Vagina (tissue), 2 donors: Measurements from ENCODE around the gene MNX1. TPM values are rescaled to one million over a fixed set of nuclear protein-coding genes. Genes with fewer than 3 reads are reported as not detected.
A peak's percentile ranks its signal among the peaks of the same experiment; 100 is the strongest.

Source experiments
- DNase-seq, 2 donors: peaks; one replicate each; pipeline ENCODE4 v3.0.0-alpha.2; 2017; ENCODE audit errors: extremely low spot score in 2 of 2
- H3K27ac ChIP-seq: fragments of 200-600 bp; sonication (generic); one replicate; pipeline ENCODE4 v1.5.1; 2019
- H3K27me3 ChIP-seq: fragments of 200-600 bp; sonication (generic); one replicate; pipeline ENCODE4 v1.5.1; 2019
- H3K36me3 ChIP-seq, 2 donors: fragments of 200-600 bp; sonication (generic); one replicate each; pipeline ENCODE4 v1.5.1; 2017 to 2019
- H3K4me1 ChIP-seq: fragments of 200-600 bp; sonication (generic); one replicate; pipeline ENCODE4 v1.5.1; 2019
- H3K4me3 ChIP-seq, 2 donors: fragments of 200-600 bp; sonication (generic); 1 replicate in 1 of 2; 2 replicates in 1 of 2; pipeline ENCODE4 v1.5.1; 2016 to 2019
- H3K9me3 ChIP-seq: fragments of 200-600 bp; sonication (generic); one replicate; pipeline ENCODE4 v1.5.1; 2019
- POLR2A ChIP-seq, 2 donors: fragments of 450-650 bp; IDR thresholded peaks; one replicate each; pipeline ENCODE4 v1.6.1; 2017; ENCODE audit warnings: antibody characterized with exemption in 2 of 2, mild to moderate bottlenecking in 2 of 2, moderate library complexity in 2 of 2
- POLR2AphosphoS5 ChIP-seq, 2 donors: sonication (generic); formaldehyde crosslinking; IDR thresholded peaks; one replicate each; pipeline ENCODE4 v1.9.0; 2017; ENCODE audit warnings: antibody characterized with exemption in 2 of 2, mild to moderate bottlenecking in 2 of 2, low read depth in 1 of 2; ENCODE audit not compliant: insufficient read depth in 1 of 2
- intact Hi-C: fragments of 100-400 bp; cut with DNase I; formaldehyde crosslinking; loops from one replicate; pipeline ENCODE4 v1.15.1; 2023
- total RNA-seq: library from RNA; depleted of rRNA; stranded (reverse); fragments of >200 nt; gene quantifications from one replicate; pipeline ENCODE4 v1.2.3, GENCODE V29; 2016
- TF ChIP-seq, protein P1 (sequence below), 3 experiments: fragments of 450-650 bp in 2 of 3; fragments of 200-600 bp in 1 of 3; sonication (generic) in 1 of 3; IDR thresholded peaks; one replicate each; pipeline ENCODE4 v1.5.1; 2017 to 2019; ENCODE audit warnings: antibody characterized with exemption in 3 of 3, mild to moderate bottlenecking in 2 of 3, moderate library complexity in 2 of 3

Gene MNX1
- total RNA-seq, result not detected

DNA sequence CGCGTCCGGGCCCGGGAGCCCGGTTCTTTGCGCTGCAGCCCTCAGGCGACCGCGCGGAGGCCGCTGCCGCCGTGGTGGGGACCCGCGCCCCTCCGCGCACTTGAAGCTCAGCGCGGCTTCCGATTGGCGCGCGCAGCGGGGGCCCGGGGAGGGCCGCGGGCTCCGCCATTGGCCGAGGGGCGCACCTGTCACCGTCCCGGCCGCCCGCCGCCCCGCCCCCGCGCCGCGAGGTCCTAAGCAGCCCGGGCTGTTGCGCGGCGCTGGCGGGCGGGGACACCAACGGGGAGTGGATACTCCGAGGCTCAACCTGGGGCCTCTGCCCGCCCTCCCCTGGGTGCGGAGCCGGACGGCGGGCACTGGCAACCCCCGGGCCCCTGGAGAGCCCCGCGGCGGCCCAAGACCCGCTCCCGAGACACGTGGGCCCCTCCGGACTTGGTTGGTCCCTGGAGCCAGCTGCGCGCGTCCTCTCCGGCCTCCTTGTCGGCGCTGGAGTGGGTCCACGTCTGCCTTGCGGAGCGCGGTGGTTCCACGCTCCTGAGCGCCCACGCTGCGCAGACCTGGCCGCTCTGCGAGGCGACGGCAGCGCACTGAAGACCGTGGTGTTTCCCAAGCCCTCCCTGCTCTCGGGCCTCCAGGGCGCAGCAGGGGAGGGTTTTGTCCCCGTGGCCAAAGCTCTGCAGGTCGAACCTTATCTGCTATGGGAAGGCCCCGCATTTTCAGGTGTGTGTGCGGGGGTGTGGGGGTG lies at the start of gene MNX1:
Gene MNX1 (minus strand): TSS at position 76 of the 745 bp plus-strand sequence. CDS start 313 bp downstream, outside the sequence.
- intact Hi-C loops, result no loop called here
- no peak for DNase-seq
- Histone ChIP-seq H3K4me1 (peaks cover 14% of the 10 kb centered on the region), H3K27me3 (peaks cover 27% of the 10 kb centered on the region), H3K4me3 (peak within 1 kb of the TSS; percentile 36 to 40), H3K36me3 (no peaks in the 10 kb centered on the region), H3K9me3 (no peaks in the 10 kb centered on the region), H3K27ac (no peak within 1 kb of the TSS)
- TF ChIP-seq, protein P1, sequence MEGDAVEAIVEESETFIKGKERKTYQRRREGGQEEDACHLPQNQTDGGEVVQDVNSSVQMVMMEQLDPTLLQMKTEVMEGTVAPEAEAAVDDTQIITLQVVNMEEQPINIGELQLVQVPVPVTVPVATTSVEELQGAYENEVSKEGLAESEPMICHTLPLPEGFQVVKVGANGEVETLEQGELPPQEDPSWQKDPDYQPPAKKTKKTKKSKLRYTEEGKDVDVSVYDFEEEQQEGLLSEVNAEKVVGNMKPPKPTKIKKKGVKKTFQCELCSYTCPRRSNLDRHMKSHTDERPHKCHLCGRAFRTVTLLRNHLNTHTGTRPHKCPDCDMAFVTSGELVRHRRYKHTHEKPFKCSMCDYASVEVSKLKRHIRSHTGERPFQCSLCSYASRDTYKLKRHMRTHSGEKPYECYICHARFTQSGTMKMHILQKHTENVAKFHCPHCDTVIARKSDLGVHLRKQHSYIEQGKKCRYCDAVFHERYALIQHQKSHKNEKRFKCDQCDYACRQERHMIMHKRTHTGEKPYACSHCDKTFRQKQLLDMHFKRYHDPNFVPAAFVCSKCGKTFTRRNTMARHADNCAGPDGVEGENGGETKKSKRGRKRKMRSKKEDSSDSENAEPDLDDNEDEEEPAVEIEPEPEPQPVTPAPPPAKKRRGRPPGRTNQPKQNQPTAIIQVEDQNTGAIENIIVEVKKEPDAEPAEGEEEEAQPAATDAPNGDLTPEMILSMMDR (IDR thresholded peaks at IDR 0.05), result no peak

DNA sequence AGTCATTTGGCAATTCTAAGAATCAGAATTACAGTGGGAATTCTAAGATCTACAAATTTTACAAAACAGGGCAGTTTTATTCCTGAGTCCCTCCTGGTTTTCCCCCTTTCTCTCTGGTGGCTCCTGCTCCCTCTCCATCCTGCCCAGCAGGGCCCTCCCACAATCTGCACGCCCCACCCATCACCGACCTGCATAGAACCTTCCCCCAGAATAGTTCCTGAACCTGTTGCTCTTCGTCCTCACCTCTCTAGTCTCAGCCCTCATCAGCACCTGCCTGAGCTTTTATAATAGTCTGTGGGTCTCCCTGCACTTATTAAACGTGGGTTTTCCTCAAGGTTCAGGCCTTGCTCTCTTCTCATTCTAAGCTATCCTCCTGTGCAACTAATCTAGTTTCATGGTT lies 49.1 kb upstream of the MNX1 start:
- no peaks in the 10 kb centered on the region for H3K4me1 ChIP-seq
- no peak for DNase-seq
- intact Hi-C loops, result no loop called here
- H3K27me3 ChIP-seq, result no peaks in the 10 kb centered on the region
- H3K9me3 ChIP-seq, result no peaks in the 10 kb centered on the region
- no peak for TF ChIP-seq POLR2A (IDR thresholded peaks at IDR 0.05)
- TF ChIP-seq POLR2AphosphoS5 (IDR thresholded peaks at IDR 0.05; ENCODE audit: insufficient read depth in 1 of 2, low read depth in 1 of 2), result no peak
- TF ChIP-seq, protein P1 (IDR thresholded peaks at IDR 0.05), result no peak
- no peak overlapping the region for H3K27ac ChIP-seq
- no peak overlapping the region for H3K4me3 ChIP-seq
- H3K36me3 ChIP-seq, result no peaks in the 10 kb centered on the region

DNA sequence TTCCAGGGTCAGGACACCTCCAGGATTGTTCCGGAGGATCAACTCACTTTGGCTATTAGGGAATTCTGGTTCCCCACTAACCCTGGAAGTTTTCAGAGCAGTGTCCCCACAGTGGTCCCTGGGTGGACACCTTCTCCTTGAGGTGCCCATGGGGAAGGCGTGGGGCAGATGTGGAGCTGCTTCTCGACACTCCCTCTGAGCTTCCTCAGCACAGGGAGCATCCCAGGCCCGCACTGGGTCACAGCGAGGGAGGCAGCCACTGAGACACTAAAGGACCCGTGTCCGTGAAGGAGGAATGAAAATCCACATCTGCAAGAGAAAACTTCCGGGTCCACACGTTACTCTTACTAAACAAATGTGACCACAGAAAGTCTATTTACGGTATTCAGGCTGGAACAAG lies 48.2 kb upstream of the MNX1 start:
- no peak for DNase-seq
- intact Hi-C loops, result no loop called here
- TF ChIP-seq, protein P1 (IDR thresholded peaks at IDR 0.05), result no peak
- TF ChIP-seq POLR2AphosphoS5 (IDR thresholded peaks at IDR 0.05; ENCODE audit: insufficient read depth in 1 of 2, low read depth in 1 of 2) (no peak), POLR2A (IDR thresholded peaks at IDR 0.05) (no peak)
- Histone ChIP-seq H3K4me3 (no peak overlapping the region), H3K9me3 (no peaks in the 10 kb centered on the region), H3K36me3 (no peaks in the 10 kb centered on the region), H3K4me1 (no peaks in the 10 kb centered on the region), H3K27ac (no peak overlapping the region), H3K27me3 (no peaks in the 10 kb centered on the region)

DNA sequence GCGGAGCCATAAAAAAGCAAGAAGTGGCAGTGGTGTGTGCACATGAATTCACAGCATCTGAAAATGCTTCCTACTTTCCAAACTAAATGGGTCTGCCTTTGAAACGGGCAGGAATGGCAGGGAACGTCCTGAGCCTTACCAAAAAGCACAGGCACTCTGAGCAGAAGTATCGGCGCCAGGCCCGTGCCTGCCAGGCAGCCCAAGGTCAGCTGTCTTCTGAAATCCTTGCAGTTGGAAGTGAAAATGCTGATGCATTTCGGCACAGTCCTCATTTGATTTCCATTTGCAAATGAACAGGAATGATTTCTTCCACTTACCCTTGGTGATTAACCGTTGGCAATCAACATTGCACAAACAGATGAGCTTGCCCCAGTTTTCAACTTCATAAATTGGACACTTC lies 47.6 kb upstream of the MNX1 start:
- H3K4me3 ChIP-seq, result no peak overlapping the region
- no peaks in the 10 kb centered on the region for H3K4me1 ChIP-seq
- TF ChIP-seq POLR2AphosphoS5 (IDR thresholded peaks at IDR 0.05; ENCODE audit: insufficient read depth in 1 of 2, low read depth in 1 of 2), result no peak
- TF ChIP-seq, protein P1 (IDR thresholded peaks at IDR 0.05), result no peak
- no peak for TF ChIP-seq POLR2A (IDR thresholded peaks at IDR 0.05)
- H3K36me3 ChIP-seq, result no peaks in the 10 kb centered on the region
- no peaks in the 10 kb centered on the region for H3K9me3 ChIP-seq
- intact Hi-C loops, result no loop called here
- DNase-seq, result no peak
- H3K27me3 ChIP-seq, result no peaks in the 10 kb centered on the region
- H3K27ac ChIP-seq, result no peak overlapping the region
